Ovary (tissue), 9 donors: ENCODE measurements around the gene CCDC40. TPM values are rescaled to one million over a fixed set of nuclear protein-coding genes. Genes with fewer than 3 reads are reported as not detected.

Source experiments
- DNase-seq, 5 donors: peaks; one replicate each; pipeline ENCODE4 v3.0.0-alpha.2; 2019 to 2020
- H3K27ac ChIP-seq, 2 donors: fragments of 200-600 bp; one replicate each; pipeline versions ENCODE4 v1.5.1 to v1.8.0; 2019 to 2022
- H3K27me3 ChIP-seq: fragments of 200-600 bp; one replicate; pipeline ENCODE4 v1.8.0; 2022
- H3K36me3 ChIP-seq: fragments of 200-600 bp; sonication (generic); one replicate; pipeline ENCODE4 v1.5.1; 2019
- H3K4me1 ChIP-seq: one replicate; pipeline ENCODE4 v1.8.1; 2013; ENCODE audit warnings: mild to moderate bottlenecking, moderate library complexity; ENCODE audit not compliant: insufficient read depth
- H3K4me3 ChIP-seq: fragments of 200-600 bp; sonication (generic); one replicate; pipeline ENCODE4 v1.5.1; 2017
- H3K9me3 ChIP-seq, 2 donors: fragments of 200-600 bp in 1 of 2; sonication (generic) in 1 of 2; one replicate each; pipeline versions ENCODE4 v1.5.1 to v1.8.1; 2013 to 2019; ENCODE audit warnings: mild to moderate bottlenecking in 1 of 2, moderate library complexity in 1 of 2
- CTCF ChIP-seq, 3 donors: fragments of 450-650 bp in 2 of 3; fragments of 200-600 bp in 1 of 3; IDR thresholded peaks; one replicate each; pipeline versions ENCODE4 v1.5.1 to v1.8.0; 2016 to 2022; ENCODE audit warnings: antibody characterized with exemption in 3 of 3, mild to moderate bottlenecking in 1 of 3
- EP300 ChIP-seq: sonication (generic); formaldehyde crosslinking; IDR thresholded peaks from one replicate; pipeline ENCODE4 v1.6.1; 2017; ENCODE audit warnings: antibody characterized with exemption
- POLR2A ChIP-seq: fragments of 450-650 bp; IDR thresholded peaks from one replicate; pipeline ENCODE4 v1.6.1; 2017; ENCODE audit warnings: antibody characterized with exemption, mild to moderate bottlenecking, moderate library complexity
- WGBS, 3 donors: extraction: QIAGEN DNeasy Blood & Tissue Kit in 1 of 3; methylation state at CpG; one replicate each; pipeline versions ENCODE4 v1.1.5 to v1.1.7; 2013 to 2017; 5-methylcytosine and 5-hydroxymethylcytosine counted together
- intact Hi-C, 4 donors: fragments of 100-400 bp; cut with DNase I; formaldehyde crosslinking; loops; one replicate each; pipeline versions ENCODE4 v1.11.0 to v1.15.1; 2022 to 2023
- polyA plus RNA-seq, 2 donors: library from polyadenylated mRNA; stranded (reverse); fragments of 200-250 nt in 1 of 2; fragments of 350-450 nt in 1 of 2; fragmentation: Illumina TruSeq in 1 of 2; extraction: RNeasy Lipid Tissue Mini Kit (QIAGEN cat#74804) in 1 of 2; gene quantifications; one replicate each; pipeline ENCODE4 v1.2.3, GENCODE V29; 2013 to 2014
- total RNA-seq, 7 donors: library from RNA; depleted of rRNA in 2 of 7; stranded (reverse); fragments of >200 nt in 2 of 7; fragmentation: NEBNext Ultra II Directional in 3 of 7; extraction: Animal tissue kit (Norgen Biotek cat#: 25700) in 3 of 7; gene quantifications; one replicate each; pipeline versions ENCODE4 v1.1.0 to v1.2.4, GENCODE V29; 2016 to 2023
- donor health status: DM: no; HTN: no; CAD: no; lungs with moderate emphysema.
- donor health status: DM: no; HTN: no; CAD: no.
- donor health status: Bipolar disorder and iron deficiency.
- donor health status: DM: yes; HTN: yes; CAD: no.
- donor health status: DM: no; HTN: no; CAD: no.
- donor health status: DM: yes; HTN: yes; CAD: no.

The CCDC40 gene
- total and polyA plus RNA-seq, 9 donors: 1.5 to 27.8 (median 6.0) TPM

GRCh38 chr17:80141463-80142165 lies 105.2 kb downstream of the CCDC40 start:
- Histone ChIP-seq H3K9me3 (no peaks in the 10 kb centered on the region), H3K4me1 (peaks cover 7% of the 10 kb centered on the region), H3K27ac (no peak overlapping the region), H3K4me3 (no peak overlapping the region), H3K36me3 (peaks cover 2% of the 10 kb centered on the region), H3K27me3 (no peaks in the 10 kb centered on the region)
- TF ChIP-seq CTCF (IDR thresholded peaks at IDR 0.05) (no peak), POLR2A (no peak)
- DNase-seq: no peak
- intact Hi-C loops: no loop called here
- WGBS, 3 donors: 88 to 92% (median 89%) methylated on average over 7 of the region's 7 CpGs

- intact Hi-C loops: no loop called here
These were observed 106.5 kb downstream of the CCDC40 start for GRCh38 chr17:80142929-80143328.

GRCh38 chr17:80145076-80146075 lies 108.9 kb downstream of the CCDC40 start:
- peak overlapping the region; percentile 100 for H3K4me3 ChIP-seq
- TF ChIP-seq CTCF (IDR thresholded peaks at IDR 0.05) (no peak), POLR2A (no peak), EP300 (no peak)
- peak overlapping the region; percentile 76 to 80 for H3K27ac ChIP-seq
- intact Hi-C loops: loop anchor here in 2 of 4 donors (5.0 kb wide), 2 partner anchors 43 to 138 kb away; partner anchors contain the start of gene GAA (in 1 of the 2)
- 38 to 50% (median 43%) methylated on average over 10 of the region's 10 CpGs for WGBS, 3 donors
- H3K9me3 ChIP-seq: no peaks in the 10 kb centered on the region
- DNase-seq: no peak
- no peaks in the 10 kb centered on the region for H3K27me3 ChIP-seq
- H3K4me1 ChIP-seq: peaks cover 9% of the 10 kb centered on the region
- H3K36me3 ChIP-seq: no peaks in the 10 kb centered on the region

More at GRCh38 chr17:80142929-80143328, 106.5 kb downstream of the CCDC40 start:
- H3K4me1 ChIP-seq: peaks cover 7% of the 10 kb centered on the region
- DNase-seq: no peak
- no peak overlapping the region for H3K27ac ChIP-seq
- no peaks in the 10 kb centered on the region for H3K27me3 ChIP-seq
- TF ChIP-seq CTCF (IDR thresholded peaks at IDR 0.05): no peak
- no peak for TF ChIP-seq POLR2A
- TF ChIP-seq EP300: no peak
- WGBS, 3 donors: 84 to 90% (median 87%) methylated on average over 6 of the region's 6 CpGs
- H3K36me3 ChIP-seq: no peaks in the 10 kb centered on the region
- no peak overlapping the region for H3K4me3 ChIP-seq
- no peaks in the 10 kb centered on the region for H3K9me3 ChIP-seq
